Loucy (cell line): ENCODE data around the gene LRIG1.

ENCODE experiments used
- EZH2phosphoT487 ChIP-seq: fragments of 200-600 bp; IDR thresholded peaks from 2 replicates; pipeline ENCODE4 v1.6.1; 2018; ENCODE audit warnings: antibody characterized with exemption, mild to moderate bottlenecking, moderate library complexity, borderline replicate concordance
- TF ChIP-seq, protein P1 (sequence below): fragments of 200-600 bp; sonication (generic); conservative IDR thresholded peaks from 2 replicates; pipeline ENCODE4 v1.5.1; 2014; ENCODE audit warnings: mild to moderate bottlenecking, antibody characterized with exemption, low read length

DNA sequence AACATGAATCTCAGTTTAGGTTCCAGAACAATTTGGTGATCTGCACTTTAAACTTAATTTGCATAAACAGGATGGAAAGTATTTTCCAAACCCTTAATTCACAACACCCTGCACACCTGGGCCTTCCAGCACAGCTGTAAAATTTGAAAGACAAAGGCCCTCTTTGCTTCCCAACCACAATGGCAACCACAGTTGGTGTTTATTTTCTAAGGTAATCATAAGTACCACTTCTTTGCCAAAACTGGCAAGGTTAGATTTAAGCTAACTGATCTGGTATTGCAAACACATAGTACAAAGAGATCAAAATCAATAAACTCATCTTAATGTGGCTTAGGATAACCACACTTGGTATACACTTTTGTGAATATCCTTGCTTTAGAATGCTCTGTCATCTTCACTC lies 4.1 kb downstream of the LRIG1 start:
- TF ChIP-seq, protein P1, sequence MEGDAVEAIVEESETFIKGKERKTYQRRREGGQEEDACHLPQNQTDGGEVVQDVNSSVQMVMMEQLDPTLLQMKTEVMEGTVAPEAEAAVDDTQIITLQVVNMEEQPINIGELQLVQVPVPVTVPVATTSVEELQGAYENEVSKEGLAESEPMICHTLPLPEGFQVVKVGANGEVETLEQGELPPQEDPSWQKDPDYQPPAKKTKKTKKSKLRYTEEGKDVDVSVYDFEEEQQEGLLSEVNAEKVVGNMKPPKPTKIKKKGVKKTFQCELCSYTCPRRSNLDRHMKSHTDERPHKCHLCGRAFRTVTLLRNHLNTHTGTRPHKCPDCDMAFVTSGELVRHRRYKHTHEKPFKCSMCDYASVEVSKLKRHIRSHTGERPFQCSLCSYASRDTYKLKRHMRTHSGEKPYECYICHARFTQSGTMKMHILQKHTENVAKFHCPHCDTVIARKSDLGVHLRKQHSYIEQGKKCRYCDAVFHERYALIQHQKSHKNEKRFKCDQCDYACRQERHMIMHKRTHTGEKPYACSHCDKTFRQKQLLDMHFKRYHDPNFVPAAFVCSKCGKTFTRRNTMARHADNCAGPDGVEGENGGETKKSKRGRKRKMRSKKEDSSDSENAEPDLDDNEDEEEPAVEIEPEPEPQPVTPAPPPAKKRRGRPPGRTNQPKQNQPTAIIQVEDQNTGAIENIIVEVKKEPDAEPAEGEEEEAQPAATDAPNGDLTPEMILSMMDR, result no peak
- no peak for TF ChIP-seq EZH2phosphoT487
